GM18499 (cell line): Measurements from ENCODE around the gene PARVA.

Source experiments
- ATAC-seq: cut with Tn5 transposase; IDR thresholded peaks from one replicate; pipeline ENCODE4 v1.9.1; 2021; ENCODE audit warnings: moderate number of reproducible peaks; ENCODE audit not compliant: insufficient read depth, unreplicated experiment

The PARVA gene

DNA sequence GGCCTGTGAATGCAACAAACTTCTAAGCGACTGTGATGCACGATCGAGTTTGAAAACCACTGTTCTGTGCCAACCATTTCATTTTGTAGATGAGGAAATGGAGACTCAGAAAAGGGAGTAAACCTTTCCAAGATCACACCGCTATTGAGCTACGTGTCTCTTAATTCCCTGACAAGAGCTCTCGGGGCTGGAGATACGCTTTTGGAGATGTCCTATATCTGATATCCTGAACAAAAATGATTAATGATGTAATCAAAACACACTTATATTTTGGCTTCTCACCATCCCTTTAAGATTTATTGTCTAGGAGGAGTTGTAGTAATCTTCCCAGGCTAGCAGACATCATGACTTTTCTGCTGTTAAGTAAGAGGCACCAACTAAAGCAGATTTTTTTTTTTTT lies 1.7 kb upstream of the PARVA start:
- no peak for ATAC-seq

DNA sequence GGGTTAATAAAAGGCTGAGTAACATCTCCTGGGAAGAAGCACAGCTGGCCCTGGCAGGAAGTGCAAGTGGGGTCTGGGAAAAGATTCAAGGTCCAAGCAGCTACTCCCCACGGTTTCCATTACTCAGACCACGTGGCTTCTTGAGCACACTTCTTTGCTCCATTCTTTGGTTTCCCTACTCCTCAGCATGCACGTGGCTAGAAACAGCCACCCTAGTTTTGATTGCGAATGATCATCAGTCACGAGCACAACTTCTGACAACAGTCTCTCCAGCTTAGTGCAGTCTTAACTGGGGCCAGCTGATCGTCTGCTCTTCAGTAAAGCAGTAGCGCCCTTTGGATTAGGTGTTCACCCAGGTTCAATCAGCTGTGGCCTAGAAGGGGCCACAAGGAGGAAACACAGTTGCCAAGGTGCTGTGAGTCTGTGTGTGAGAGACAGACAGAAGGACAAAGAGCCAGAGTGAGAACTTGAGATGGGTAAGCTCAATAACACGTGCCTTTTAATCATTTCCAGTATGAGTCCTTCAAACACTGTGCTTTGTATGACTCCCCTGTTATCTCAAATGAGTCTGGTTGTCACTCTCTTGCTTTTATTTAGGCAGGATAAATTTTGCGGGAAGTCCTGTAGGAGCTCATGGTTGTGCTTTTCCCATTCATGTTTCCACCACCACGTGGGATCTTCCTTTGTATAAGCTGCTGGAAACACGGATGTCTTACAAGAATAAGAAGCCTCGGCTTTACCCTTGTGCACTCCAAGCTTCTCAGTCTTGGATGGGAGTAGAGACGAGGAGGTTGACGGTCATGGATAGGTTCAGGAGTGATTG lies 901 bp upstream of the PARVA start:
- ATAC-seq = no peak

DNA sequence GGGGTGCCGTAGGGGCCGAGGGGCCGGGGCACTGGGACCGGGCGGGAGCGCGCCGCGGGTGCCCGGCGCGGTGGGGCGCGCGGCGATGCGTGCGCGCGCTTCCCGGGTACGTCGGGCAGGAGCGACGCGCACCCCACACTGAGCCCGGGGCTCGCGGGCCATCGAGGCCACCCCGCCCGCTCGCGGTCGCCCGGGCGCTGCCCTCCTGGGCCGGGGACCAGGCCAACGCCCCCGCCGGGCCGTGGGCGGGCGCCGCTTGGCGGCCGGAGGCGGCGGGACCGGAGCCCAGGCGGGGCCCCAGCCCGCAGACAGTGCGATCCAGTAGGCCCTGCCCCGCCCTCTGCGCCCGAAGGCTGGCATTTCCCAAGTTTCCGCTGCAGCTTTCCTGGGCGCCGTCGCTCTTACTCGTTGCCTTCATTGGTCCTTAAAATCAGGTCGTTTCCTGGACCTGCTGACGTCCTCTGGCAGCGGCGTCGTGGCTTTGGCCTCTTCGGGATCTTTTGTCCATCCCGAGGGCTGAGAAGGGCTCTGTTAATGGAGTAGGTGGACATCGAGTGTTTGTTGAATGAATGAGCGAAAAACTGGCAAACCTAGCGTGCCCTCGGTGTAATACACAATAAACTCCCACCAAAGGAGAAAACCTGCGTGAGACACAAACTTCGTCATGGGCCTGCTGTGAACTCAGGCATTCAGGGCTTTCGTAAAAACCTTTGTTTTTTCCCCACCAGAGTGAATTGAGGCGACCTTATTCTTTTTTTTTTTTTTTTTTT lies 638 bp downstream of the PARVA start:
- ATAC-seq = no peak

DNA sequence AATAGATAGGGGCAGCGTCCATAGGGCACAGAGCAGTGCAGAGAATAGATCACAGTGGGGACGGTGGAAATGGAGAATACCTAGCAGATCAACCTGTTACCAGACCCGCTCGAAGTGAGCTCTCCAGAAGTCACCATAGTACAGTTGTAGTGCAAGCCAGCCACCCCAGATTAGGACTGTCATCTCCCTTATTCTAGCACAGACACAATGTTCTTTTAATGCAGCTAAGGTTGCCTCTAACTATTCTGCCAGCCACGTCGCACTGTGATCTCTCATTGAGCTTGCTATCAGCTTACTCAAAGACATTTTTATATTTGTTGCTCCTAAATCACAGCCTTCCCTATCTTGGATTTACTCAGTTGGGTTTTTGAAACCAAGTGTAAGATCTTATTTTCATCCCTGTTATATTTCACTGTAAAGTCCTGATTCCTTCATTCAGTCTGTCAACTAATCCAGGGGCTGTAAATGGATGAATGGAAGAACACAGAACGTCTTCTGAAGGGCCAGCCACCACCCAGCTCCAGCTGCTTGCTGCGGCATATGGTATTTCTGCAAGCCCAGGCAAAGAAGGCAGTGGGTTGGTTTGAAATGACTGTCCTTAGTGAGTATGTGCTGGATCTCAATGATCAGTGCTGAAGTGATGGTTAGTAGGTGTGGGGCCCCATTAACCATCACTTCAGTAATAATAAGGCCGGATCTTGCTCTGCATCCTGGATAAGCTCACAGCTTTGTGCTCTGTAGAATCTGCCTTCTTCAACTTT lies 3.4 kb downstream of the PARVA start:
- no peak for ATAC-seq

DNA sequence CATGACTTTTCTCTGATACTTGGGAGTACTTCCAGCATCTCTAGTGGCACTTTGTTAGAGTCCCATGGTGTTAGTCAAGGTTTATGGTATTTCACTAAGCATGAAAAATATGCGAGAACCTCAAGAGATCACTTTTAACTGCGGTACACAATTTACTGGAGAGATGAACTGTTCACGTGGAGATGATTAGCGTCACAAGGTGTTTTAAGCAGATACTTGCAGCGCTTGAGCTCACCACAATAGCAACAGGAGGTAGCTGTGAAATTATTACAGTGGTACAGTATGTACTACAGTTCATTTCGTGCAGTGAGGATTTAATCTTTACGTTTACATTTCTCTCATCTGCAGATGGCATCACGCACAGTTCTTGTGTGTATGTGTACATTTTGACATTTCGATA lies 4.5 kb downstream of the PARVA start:
- no peak for ATAC-seq

DNA sequence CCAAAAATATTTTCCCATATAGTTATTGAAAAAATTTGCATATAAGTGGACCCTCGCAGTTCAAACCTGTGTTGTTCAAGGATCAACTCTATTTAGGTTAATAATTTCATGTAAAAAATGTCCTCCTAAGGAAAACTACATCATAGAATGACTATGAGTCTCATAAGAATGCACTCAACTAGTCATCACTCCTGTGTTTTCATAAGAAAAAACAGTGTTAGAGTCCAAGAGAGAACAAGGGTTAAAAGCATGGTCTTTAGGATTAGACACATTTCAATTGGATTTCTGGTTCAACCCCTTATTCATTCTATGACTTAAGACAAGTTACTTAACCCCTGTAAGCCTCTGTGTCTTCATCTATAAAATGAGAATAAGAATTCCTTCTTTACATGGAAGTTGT lies 5.1 kb downstream of the PARVA start:
- ATAC-seq = no peak

DNA sequence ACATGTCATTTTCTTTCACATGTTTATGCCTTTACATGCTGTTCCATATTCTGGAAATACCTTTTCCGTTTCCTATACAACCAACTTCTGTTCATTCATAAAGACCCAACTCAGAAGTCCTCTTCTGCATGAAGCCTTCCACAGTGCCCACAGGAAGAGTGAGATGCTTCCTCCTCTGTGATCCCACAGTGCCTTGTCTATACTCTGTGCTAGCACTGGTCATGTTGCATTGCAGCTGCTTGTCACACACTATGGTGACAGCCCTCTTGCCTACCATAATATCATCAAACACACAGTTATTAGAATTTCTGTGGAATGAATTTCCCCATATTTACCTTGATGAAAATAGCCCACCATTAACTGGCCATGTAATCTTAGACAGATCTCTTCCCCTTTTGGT lies 8.9 kb downstream of the PARVA start:
- no peak for ATAC-seq

DNA sequence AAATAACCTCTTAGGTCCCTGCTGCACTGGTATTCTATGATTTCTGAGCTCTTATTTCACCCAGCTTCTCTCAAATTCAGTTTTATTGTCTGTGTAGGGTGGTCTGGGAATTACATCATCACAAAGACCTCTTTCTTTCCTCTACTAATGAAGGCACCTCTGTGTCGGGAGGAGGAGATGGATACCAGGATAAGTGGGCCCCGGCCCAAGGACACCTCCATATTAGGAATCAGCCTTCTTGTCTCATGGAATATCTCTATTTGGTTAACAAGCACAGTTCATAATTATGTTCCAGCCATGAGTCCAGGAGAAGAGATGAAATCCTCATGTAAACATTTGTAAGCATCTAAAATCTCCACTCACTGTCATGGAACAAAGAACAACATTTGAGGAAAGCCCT lies 9.4 kb downstream of the PARVA start:
- ATAC-seq = no peak

DNA sequence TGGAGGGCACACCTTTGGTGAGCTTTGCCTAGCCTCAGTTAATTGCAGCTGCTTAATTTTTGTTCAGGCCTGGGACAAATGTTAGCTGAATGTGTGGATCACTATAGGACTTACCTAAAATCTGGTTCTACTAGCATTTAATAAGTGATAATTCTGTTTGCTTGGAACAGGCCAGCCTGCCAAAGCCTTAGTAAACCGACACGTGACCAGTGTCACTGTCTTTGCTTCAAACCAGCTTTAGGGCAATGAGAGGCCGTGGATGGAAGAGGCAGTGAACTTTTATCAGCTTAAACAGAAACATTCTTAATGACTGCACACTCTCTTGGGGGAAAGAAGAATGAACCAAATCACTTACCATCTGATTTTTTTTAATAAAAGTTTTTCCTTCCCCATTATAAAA lies 10.8 kb downstream of the PARVA start:
- no peak for ATAC-seq

DNA sequence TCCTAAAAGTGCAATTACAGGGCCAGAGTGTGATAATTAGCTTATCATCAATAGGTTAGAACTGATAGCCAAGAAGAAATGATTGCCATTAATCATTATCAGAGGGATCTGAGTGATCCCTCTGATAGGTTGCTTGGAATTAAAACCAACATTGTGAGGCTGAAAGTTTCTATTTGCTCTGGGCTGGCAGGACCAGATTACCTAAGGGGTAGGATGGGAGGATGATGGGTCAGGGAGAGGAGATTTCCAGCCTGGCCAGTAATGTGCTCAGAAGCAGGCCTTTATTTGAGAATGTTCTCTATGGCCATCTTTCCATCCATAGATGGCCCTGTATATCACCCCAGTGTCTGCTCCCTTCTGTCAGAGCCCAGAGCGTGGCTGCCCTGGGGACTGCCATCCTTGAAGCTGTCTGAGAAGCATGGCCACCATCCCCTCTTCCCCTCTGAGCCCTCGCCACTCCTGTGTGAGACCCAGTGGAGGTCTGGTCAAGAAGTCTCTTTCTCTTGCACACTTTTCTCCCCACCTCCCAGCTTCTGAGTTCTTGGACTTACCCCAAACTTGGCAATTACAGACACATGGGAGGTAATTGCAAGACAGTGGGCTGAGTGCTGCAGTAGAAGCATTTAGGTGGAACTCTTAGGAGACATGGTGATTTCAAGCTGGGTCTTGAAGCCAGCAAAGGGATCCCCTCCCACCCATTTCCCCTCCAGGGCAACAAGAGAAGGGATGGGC lies 11.7 kb downstream of the PARVA start:
- ATAC-seq = no peak

DNA sequence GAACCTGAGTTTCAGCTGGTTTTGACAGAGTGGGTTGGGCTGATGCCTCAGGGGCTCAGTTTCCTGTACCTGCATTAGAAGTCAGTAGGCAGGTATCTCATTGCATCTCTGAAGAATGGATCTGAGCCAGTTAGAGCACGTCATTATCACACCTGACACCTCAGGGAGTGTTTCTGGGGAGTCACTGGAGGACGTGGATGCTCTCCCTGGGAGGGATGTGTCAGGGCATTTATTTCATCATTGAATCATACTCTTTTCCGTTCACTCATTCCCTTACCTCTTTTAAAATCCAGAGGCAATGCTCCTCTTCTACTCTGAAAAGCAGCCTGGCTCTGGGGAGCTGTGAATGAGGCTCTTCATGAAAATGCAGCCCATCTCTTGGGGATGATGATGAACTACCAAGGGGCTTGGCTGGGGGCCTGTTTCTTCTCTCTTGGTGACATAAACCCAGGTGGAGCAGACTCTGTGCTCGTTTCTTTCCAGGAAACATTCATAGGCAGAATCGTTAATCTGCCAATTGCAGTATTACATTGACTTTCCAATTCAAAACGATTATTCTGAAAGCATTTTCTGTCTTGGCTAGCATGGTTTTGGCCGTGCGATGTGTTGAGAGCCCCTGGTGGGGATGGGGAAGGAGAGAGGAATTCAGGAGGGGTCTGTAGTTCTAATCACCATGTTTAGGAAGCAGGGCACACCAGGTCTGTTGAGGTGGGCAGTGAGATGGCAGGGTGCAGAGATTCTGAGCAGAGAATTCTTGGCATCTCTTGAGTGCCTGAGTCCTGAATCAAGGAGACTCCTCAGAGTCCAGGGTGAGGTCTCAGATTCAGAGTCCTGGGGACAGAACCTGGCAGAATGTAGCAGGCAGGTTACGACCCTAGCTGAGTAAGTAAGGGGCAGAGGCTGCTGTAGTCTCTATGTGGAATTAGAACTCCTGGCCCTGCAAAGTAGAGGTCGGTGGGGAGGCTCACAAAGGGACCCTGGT lies 12.6 kb downstream of the PARVA start:
- no peak for ATAC-seq

DNA sequence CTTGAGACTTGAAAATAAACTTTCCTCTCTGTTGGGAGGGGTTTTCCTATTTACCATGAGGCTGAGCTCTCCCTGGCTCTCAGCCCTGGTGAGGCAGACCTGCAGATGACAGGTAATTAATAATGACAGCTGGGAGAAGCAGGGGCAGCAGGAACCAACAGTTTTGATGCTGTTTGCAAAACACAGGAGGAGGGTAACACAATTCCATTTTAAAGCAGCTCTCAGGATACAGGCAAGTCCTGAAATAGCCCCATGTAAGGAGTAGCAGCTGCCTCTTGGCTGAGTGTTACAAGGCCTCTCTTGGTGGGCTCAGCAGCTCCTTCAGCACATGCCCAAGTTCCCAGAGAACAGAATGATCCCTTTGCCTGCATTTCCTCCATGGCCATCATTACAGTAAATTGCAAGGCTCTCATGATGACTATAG lies 13.3 kb downstream of the PARVA start:
- no peak for ATAC-seq

DNA sequence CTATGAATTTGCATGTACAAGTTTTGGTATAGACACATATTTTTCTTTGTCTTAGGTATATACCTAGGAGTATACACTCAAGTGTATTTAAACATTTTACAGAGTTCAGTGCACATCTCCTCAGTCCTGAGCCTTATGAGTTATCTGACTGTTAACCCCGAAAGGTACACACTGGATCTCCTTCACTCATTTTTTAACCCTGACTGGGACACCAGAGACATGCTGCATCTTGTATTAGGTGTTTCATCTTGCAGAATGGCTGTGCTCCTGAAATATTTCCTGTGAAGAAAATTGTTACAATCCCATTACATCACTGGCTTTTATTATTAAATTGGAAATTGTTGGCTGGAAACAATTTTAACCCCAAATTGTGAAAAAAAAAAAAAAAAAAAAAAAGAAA lies 15.3 kb downstream of the PARVA start:
- no peak for ATAC-seq

DNA sequence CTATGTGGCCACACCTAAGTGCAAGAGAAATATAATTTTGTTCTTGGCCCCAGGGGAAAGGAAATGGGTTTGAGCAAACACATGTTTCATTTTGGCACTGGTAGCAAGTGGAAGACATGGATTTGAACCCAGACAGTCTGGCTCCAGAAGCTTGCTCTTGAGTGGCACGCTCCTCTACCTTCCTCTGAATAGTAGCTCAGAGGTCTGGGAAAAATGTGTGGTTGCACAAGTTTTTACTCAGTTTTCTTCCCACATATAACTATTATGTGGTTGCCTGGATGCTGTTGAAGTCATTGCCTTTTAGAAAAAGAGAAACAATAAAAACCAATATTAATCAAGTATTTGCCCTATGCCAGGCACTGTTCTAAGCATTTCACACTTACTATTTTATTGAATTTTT lies 16.3 kb downstream of the PARVA start:
- no peak for ATAC-seq

DNA sequence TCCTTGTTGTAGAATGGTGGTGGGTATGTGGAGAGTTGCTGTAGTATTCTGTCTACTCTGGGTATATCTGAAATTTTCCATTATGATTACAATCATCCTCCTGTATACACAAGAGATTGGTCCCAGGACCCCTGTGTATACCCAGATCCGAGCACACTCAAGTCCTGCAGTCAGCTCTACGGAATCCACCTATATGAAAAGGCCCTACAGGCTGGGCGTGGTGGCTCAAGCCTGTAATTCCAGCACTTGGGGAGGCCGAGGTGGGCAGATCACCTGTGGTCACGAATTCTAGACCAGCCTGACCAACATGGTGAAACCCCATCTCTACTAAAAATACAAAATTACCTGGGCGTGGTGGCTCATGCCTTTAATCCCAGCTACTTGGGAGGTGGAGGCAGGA lies 17.2 kb downstream of the PARVA start:
- ATAC-seq = no peak

DNA sequence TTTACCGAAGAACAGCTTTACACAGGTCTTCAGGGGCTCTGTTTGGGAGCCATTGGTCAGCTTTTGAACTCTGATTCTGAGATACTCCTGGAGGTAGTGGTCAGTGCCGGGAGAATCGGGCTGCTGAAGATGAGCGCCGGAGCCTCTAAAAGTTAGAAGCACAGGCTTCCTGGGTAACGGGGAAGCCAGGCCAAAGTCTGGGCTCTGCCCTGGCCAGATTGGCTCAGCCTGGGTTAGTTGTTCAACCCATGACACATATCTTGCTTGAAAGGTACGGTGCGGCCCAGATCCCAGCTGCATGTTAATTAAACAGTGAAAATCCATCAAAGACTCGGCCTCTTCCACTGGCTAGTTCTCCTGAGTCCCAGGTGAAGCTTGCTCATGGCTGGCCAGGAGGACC lies 18.0 kb downstream of the PARVA start:
- no peak for ATAC-seq

DNA sequence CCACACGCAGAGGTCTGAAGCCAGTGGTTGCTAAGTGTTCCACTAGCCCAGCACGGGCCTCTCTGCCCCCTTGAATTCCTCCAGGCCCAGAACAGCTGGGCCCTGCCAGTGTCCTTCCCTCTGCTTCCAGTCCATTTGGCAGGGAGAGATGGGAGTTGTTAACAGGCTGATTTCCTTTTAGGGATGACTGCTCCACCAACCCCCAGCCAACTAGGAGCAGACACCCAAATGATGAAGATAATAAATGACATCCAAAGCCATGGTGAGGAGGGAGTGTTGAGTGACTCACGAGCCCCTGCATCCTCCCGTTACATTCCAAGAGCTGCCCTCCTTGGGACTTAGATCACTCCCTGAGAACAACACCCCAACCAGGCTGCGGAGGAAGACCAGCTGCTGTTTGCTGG lies 20.6 kb downstream of the PARVA start:
- no peak for ATAC-seq

DNA sequence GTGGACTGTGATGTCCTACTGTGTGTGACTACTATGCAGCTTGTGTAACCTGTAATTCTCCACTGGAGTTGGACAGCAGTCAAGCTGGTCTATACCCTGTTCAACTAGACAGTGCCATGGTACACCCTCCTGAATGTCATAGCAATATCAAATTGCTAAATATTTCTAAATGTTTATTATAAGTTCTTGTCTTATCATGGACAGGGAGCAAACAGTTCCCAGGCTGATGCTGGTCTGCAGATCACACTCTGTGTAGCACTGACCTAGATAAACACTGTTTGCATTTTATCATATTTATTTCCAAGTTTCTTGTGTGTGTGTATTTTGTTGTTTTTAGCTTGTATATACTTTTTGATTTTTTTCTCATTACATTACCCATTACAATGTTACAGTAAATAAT lies 22.0 kb downstream of the PARVA start:
- no peak for ATAC-seq

DNA sequence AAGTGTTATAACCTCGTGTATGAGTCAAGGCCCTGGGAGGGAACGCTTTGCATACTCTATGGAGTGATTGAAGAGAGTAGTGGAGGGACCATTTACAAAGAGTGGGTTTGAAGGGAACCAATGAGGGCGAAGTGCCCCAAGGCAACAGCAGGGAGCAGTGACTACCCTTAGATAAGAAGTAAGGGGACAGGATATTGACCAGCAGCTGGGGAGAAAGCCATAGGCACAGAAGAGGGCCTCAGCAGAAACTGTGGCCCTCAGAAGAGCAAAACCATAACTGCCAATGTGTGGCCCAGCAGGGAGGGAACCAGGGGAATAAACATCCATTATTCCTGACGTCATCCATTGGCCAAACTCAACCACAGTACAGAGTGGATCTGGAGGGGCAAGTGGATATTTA lies 24.7 kb downstream of the PARVA start:
- ATAC-seq = no peak
